ENCODE data around the gene CUX1.
"Not testable (repeated sequence)": the region's sequence is repeated elsewhere in the genome, so short reads cannot be mapped to it uniquely, and the experiment has no call there.

The CUX1 gene

GRCh38 chr7:102119925-102120324, 302.5 kb downstream of the CUX1 start:
- no peak for DNase-seq

- no peak for DNase-seq
These were observed 303.3 kb downstream of the CUX1 start for GRCh38 chr7:102120666-102121195.

- DNase-seq = peak; percentile 42
These were observed 304.6 kb downstream of the CUX1 start for GRCh38 chr7:102122026-102122425.

GRCh38 chr7:102125127-102125596, 307.7 kb downstream of the CUX1 start:
- DNase-seq = no peak

GRCh38 chr7:102128303-102128702, 310.9 kb downstream of the CUX1 start:
- no peak for DNase-seq

GRCh38 chr7:102129636-102130370, 312.4 kb downstream of the CUX1 start:
- no peak for DNase-seq

GRCh38 chr7:102132209-102132752, 314.9 kb downstream of the CUX1 start:
- DNase-seq = no peak

GRCh38 chr7:102138676-102139075, 321.2 kb downstream of the CUX1 start:
- no peak for DNase-seq

GRCh38 chr7:102140952-102141370, 323.5 kb downstream of the CUX1 start:
- peak; percentile 96 for DNase-seq

GRCh38 chr7:102142433-102142832, 325.0 kb downstream of the CUX1 start:
- not testable (repeated sequence) for DNase-seq

- no peak for DNase-seq
These were observed 328.7 kb downstream of the CUX1 start for GRCh38 chr7:102146122-102146521.

GRCh38 chr7:102147008-102147407, 329.6 kb downstream of the CUX1 start:
- no peak for DNase-seq

- no peak for DNase-seq
These were observed 331.4 kb downstream of the CUX1 start for GRCh38 chr7:102148799-102149198.

GRCh38 chr7:102149416-102149815, 332.0 kb downstream of the CUX1 start:
- DNase-seq = no peak

GRCh38 chr7:102150266-102150665, 332.8 kb downstream of the CUX1 start:
- no peak for DNase-seq

- DNase-seq = no peak
These were observed 335.5 kb downstream of the CUX1 start for GRCh38 chr7:102152672-102153598.

GRCh38 chr7:102153599-102153946, 336.1 kb downstream of the CUX1 start:
- DNase-seq = no peak

GRCh38 chr7:102154425-102154824, 337.0 kb downstream of the CUX1 start:
- no peak for DNase-seq

GRCh38 chr7:102155821-102156441, 338.5 kb downstream of the CUX1 start:
- no peak for DNase-seq

GRCh38 chr7:102156867-102157266, 339.4 kb downstream of the CUX1 start:
- no peak for DNase-seq

GRCh38 chr7:102165136-102165535, 347.7 kb downstream of the CUX1 start:
- DNase-seq = no peak

- DNase-seq = no peak
These were observed 349.8 kb downstream of the CUX1 start for GRCh38 chr7:102167254-102167653.

Measured in RPMI8226 (cell line).